Fibroblast of lung (primary cell): Measurements from ENCODE around the gene ZNF599. TPM values are rescaled to one million over a fixed set of nuclear protein-coding genes. Genes with fewer than 3 reads are reported as not detected.
"Not testable (repeated sequence)": the region's sequence is repeated elsewhere in the genome, so short reads cannot be mapped to it uniquely, and the experiment has no call there.

Experiments
- DNase-seq, 2 donors: peaks; one replicate each; pipeline versions ENCODE4 v3.0.0 to v3.0.0-alpha.2; 2010; ENCODE audit warnings: low read depth in 2 of 2
- H2AFZ ChIP-seq: 2 replicates; pipeline ENCODE4 v1.5.1; 2012; ENCODE audit warnings: low read length, control low read depth, inconsistent platforms
- H3K27ac ChIP-seq: 2 replicates; pipeline ENCODE4 v1.5.1; 2011; ENCODE audit warnings: low read length, control low read depth; ENCODE audit not compliant: insufficient read depth
- H3K27me3 ChIP-seq: 2 replicates; pipeline ENCODE4 v1.5.1; 2011; ENCODE audit warnings: mild to moderate bottlenecking, low read length; ENCODE audit not compliant: control insufficient read depth, insufficient read depth
- H3K36me3 ChIP-seq: 2 replicates; pipeline ENCODE4 v1.5.1; 2011; ENCODE audit warnings: low read length; ENCODE audit not compliant: control insufficient read depth, insufficient read depth
- H3K4me1 ChIP-seq: 2 replicates; pipeline ENCODE4 v1.5.1; 2011; ENCODE audit warnings: low read length; ENCODE audit not compliant: control insufficient read depth, insufficient read depth; ENCODE audit errors: extremely low read depth
- H3K4me2 ChIP-seq: 2 replicates; pipeline ENCODE4 v1.5.1; 2011; ENCODE audit warnings: low read length, control low read depth; ENCODE audit not compliant: insufficient read depth; ENCODE audit errors: extremely low read depth
- H3K4me3 ChIP-seq, 4 experiments: fragments of 200-600 bp in 1 of 4; sonication (generic) in 1 of 4; replicated peaks in 1 of 4; 2 replicates each; pipeline ENCODE4 v1.5.1; 2011 to 2016; ENCODE audit warnings: low read length in 4 of 4, low read depth in 3 of 4, mild to moderate bottlenecking in 3 of 4, control low read depth in 2 of 4, inconsistent platforms in 1 of 4, mixed read lengths in 1 of 4; ENCODE audit not compliant: insufficient read depth in 1 of 4; ENCODE audit errors: control extremely low read depth in 1 of 4
- H3K79me2 ChIP-seq: 2 replicates; pipeline ENCODE4 v1.5.1; 2012; ENCODE audit warnings: mild to moderate bottlenecking, low read length, inconsistent platforms; ENCODE audit not compliant: control insufficient read depth, insufficient read depth
- H3K9ac ChIP-seq: 2 replicates; pipeline ENCODE4 v1.5.1; 2011; ENCODE audit warnings: mild to moderate bottlenecking, low read length, control low read depth; ENCODE audit not compliant: insufficient read depth
- H3K9me3 ChIP-seq: 2 replicates; pipeline ENCODE4 v1.5.1; 2012; ENCODE audit warnings: low read depth, low read length; ENCODE audit not compliant: control insufficient read depth, insufficient read depth
- H4K20me1 ChIP-seq: 2 replicates; pipeline ENCODE4 v1.5.1; 2011; ENCODE audit warnings: low read length; ENCODE audit not compliant: control insufficient read depth, insufficient read depth; ENCODE audit errors: extremely low read depth
- EZH2 ChIP-seq: IDR thresholded peaks from 2 replicates; pipeline ENCODE4 v1.5.1; 2012; ENCODE audit warnings: low read length, control low read depth, mild to moderate bottlenecking; ENCODE audit errors: missing control alignments
- polyA plus RNA-seq, 2 donors: library from polyadenylated mRNA; depleted of rRNA in 1 of 2; stranded (reverse) in 1 of 2; unstranded in 1 of 2; fragments of >200 nt; gene quantifications; 2 replicates each; pipeline ENCODE4 v1.2.1, GENCODE V29; 2011 to 2012; ENCODE audit warnings: missing spikeins in 1 of 2
- total RNA-seq: library from RNA; depleted of rRNA; stranded (reverse); fragments of >200 nt; gene quantifications from 2 replicates; pipeline ENCODE4 v1.2.1, GENCODE V29; 2014
- TF ChIP-seq, protein P1 (sequence below), 2 donors: IDR thresholded peaks in 1 of 2; conservative IDR thresholded peaks in 1 of 2; 1 replicate in 1 of 2; 2 replicates in 1 of 2; pipeline ENCODE4 v1.5.1; 2011 to 2012; ENCODE audit warnings: low read length in 2 of 2, control low read depth in 1 of 2, inconsistent platforms in 1 of 2, low read depth in 1 of 2, mild to moderate bottlenecking in 1 of 2

Gene ZNF599
- total and polyA plus RNA-seq, 2 donors (not counting 1 experiment from before 2014, with no cell fraction given) = 4.0 to 5.4 TPM

DNA sequence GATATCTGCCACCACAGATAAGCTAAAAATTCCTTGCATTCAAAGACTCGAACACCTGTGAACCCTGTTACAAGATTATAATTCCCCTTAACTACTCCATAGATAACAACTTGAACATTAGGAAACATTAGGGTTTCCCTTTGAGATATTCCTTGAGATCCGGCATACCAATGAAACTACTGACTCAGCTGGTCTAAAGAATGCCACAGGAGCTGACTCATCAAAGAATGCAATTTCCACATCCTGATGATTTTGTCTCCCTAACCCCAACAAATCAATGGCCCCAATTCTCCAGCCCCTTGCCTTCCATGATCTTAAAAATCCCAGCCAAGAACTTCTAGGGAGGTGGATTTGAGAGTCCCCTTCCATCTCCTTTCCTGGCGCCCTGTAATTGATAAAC, 35.6 kb upstream of the ZNF599 start:
- Histone ChIP-seq H3K36me3 (no peaks in the 10 kb centered on the region), H3K4me3 (no peak overlapping the region), H3K4me2 (no peak overlapping the region), H2AFZ (no peak overlapping the region), H3K27ac (no peak overlapping the region), H3K9ac (no peak overlapping the region), H4K20me1 (no peaks in the 10 kb centered on the region), H3K79me2 (no peaks in the 10 kb centered on the region), H3K9me3 (no peaks in the 10 kb centered on the region), H3K4me1 (no peaks in the 10 kb centered on the region), H3K27me3 (no peaks in the 10 kb centered on the region)
- peak; percentile 57 to 62 for DNase-seq
- TF ChIP-seq, protein P1, sequence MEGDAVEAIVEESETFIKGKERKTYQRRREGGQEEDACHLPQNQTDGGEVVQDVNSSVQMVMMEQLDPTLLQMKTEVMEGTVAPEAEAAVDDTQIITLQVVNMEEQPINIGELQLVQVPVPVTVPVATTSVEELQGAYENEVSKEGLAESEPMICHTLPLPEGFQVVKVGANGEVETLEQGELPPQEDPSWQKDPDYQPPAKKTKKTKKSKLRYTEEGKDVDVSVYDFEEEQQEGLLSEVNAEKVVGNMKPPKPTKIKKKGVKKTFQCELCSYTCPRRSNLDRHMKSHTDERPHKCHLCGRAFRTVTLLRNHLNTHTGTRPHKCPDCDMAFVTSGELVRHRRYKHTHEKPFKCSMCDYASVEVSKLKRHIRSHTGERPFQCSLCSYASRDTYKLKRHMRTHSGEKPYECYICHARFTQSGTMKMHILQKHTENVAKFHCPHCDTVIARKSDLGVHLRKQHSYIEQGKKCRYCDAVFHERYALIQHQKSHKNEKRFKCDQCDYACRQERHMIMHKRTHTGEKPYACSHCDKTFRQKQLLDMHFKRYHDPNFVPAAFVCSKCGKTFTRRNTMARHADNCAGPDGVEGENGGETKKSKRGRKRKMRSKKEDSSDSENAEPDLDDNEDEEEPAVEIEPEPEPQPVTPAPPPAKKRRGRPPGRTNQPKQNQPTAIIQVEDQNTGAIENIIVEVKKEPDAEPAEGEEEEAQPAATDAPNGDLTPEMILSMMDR (conservative IDR thresholded peaks at IDR 0.05 in 1 of 2, IDR thresholded peaks at IDR 0.05 in 1 of 2; ENCODE audit: low read depth in 1 of 2, low read length in 2 of 2) = no peak

DNA sequence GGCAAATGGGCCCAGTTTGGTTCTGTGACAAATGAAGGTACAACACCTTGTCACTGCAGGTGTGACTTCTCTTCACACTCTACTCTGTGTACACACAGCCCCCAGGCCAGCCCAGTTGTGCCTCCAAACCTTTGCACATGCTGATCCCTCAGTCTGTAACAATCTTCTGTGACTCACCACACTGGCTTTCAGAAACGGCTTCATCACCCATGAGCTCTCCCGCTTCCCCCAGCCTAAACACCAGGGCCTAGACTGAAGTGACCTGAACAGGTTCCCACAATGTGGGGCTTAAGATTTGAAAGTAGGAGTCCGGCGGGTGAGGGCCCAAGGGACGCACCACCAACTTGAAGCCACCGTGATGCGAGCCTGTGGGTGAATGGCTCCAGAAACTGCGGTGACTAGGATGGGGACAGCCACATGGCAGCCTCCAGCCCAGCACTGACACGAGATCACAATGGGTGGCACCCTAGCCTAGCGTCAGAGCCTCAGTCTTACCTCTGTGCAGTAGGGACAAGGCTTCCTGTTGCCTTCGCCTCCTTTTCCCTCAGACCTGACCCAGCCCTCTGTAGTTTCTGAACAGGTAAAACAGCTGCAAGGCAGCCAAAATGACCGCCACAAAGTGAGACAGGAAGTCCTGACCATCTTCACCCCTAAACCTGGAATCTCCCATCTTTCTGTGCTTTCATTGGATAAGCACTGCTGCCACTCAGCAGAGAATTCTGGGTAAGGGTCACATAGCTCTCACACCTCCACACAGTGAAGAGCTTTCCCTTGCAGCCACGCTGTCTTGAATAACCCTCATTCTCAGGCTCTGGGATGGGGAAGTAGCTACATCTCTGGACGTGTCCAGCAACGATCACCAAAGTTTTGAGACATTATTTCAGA, 34.2 kb upstream of the ZNF599 start:
- TF ChIP-seq, protein P1 (conservative IDR thresholded peaks at IDR 0.05 in 1 of 2, IDR thresholded peaks at IDR 0.05 in 1 of 2; ENCODE audit: low read depth in 1 of 2, low read length in 2 of 2) = no peak
- TF ChIP-seq EZH2 = no peak
- no peak overlapping the region for H3K4me2 ChIP-seq
- no peak for DNase-seq
- no peaks in the 10 kb centered on the region for H3K79me2 ChIP-seq
- no peak overlapping the region for H2AFZ ChIP-seq
- no peaks in the 10 kb centered on the region for H3K27me3 ChIP-seq
- no peaks in the 10 kb centered on the region for H3K4me1 ChIP-seq
- no peaks in the 10 kb centered on the region for H4K20me1 ChIP-seq
- no peak overlapping the region for H3K4me3 ChIP-seq
- H3K27ac ChIP-seq = no peak overlapping the region
- H3K36me3 ChIP-seq = no peaks in the 10 kb centered on the region
- no peaks in the 10 kb centered on the region for H3K9me3 ChIP-seq
- H3K9ac ChIP-seq = no peak overlapping the region

DNA sequence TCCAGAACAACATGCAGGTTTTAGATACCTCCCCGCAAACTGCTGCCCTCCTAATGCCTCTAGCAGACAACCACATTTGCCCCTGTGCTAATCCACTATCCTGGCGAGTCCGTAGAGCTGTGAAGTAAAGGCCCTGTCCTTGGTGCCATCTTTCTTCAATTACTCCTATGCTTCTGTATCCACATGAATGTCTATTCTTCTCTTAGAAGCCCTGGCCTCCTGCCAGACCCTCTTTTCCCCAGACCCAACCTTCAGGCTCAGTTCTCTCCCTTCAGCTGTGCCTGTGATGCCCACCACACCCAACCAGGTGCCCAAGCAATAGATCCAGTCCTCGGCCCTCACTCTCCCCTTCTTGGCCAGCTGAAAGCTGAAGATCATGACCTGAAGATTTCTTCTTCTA, 31.1 kb upstream of the ZNF599 start:
- H3K4me3 ChIP-seq = no peak overlapping the region
- H3K27ac ChIP-seq = no peak overlapping the region
- no peaks in the 10 kb centered on the region for H3K36me3 ChIP-seq
- TF ChIP-seq, protein P1 (conservative IDR thresholded peaks at IDR 0.05 in 1 of 2, IDR thresholded peaks at IDR 0.05 in 1 of 2; ENCODE audit: low read depth in 1 of 2, low read length in 2 of 2) = no peak
- no peak for TF ChIP-seq EZH2
- H3K27me3 ChIP-seq = no peaks in the 10 kb centered on the region
- no peaks in the 10 kb centered on the region for H4K20me1 ChIP-seq
- no peak for DNase-seq
- H3K9me3 ChIP-seq = no peaks in the 10 kb centered on the region
- H2AFZ ChIP-seq = no peak overlapping the region
- H3K4me2 ChIP-seq = no peak overlapping the region
- H3K79me2 ChIP-seq = no peaks in the 10 kb centered on the region
- no peak overlapping the region for H3K9ac ChIP-seq
- no peaks in the 10 kb centered on the region for H3K4me1 ChIP-seq

GRCh38 chr19:34796953-34797352, 23.9 kb upstream of the ZNF599 start:
- not testable (repeated sequence) for H3K9me3 ChIP-seq, H3K27ac ChIP-seq, H4K20me1 ChIP-seq, H3K79me2 ChIP-seq, H3K36me3 ChIP-seq, DNase-seq, H3K4me2 ChIP-seq, H3K4me1 ChIP-seq, H3K4me3 ChIP-seq, H3K9ac ChIP-seq, H3K27me3 ChIP-seq, H2AFZ ChIP-seq
